T-helper 2 cell treated with Interferon-gamma antibody and Interleukin-4, amounts not matched to agents 100 ng/mL and 5 ng/mL, for 36 hours (primary cell): ENCODE results near the gene PRM2. TPM values are rescaled to one million over a fixed set of nuclear protein-coding genes. Genes with fewer than 3 reads are reported as not detected.
"Not testable (repeated sequence)": the region's sequence is repeated elsewhere in the genome, so short reads cannot be mapped to it uniquely, and the experiment has no call there.

ENCODE experiments used
- intact Hi-C: fragments of 100-400 bp; cut with micrococcal nuclease; formaldehyde crosslinking; loops from one replicate; pipeline ENCODE4 v1.15.1; 2023
- total RNA-seq: library from RNA; stranded (reverse); gene quantifications from 2 replicates; pipeline ENCODE4 v1.2.3, GENCODE V29; 2022

PRM2 gene
- total RNA-seq, 1 donor from 2014 or later: not detected

DNA sequence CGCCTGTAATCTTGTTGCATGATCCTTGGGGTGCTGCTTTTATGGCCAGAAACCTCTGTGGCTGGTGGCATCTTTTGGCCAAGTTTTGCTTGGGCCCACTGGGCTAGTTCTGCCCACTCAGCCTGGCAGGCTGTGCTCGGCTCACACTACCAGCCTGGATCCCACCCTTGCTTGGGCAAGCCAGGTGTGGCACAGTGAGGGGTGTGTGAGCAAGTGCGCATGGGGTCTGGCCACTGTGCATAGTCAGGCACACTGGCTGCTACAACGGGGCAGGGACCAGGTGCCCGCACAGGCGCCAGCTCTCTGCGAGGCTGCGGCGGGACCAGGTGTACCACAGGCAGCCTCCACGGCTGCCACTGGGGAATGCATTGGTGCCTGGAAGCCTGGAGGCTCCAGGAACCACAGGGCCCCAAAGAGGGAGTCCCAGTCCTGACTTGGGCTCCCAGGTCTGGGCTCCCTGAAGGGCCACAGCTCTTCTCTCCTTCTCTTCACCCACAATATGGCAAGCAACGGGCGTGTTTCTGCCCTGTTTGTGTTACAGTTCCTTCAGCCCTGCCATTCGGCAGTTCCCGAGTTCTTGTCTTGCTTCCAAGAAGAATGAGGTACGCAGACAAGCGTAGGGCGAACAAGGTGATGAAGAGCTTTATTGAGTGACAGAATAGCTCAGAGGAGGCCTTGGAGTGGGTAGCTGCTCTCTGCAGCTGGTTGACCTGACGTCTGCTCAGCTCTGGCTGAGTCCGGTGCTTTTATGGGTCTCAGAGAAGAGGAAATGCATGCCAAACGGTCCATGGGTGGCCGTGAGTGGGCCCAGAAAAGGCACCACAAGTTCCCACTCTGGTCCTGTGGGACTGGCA is 31.6 kb upstream of the PRM2 start:
- intact Hi-C loops: no loop called here

DNA sequence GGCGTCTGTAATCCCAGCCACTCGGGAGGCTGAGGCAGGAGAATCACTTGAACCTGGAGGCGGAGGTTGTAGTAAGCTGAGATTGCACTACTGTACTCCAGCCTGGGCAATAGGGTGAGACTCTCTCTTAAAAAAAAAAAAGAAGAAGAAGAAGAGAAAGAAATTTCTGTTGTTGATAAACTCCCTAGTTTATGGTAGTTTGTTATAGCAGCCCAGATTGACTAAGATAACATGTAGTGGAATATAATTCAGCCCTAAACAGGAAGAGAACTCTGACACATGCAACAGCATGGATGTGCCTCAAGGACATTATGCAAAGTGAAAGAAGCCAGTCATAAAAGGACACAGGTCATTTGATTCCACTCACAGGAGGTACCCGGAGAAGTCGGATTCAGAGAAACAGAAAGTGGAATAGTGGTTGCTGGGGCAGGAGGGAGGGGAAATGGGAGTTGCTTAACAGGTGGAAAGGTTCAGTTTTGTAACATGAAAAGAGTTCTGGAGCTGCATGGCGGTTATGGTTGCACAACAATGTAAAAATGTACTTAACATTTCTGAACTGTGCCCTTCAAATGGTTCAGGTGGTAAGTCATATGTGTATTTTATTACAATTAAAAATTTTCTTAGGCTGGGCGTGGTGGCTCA is 30.8 kb upstream of the PRM2 start:
- intact Hi-C loops: no loop called here

DNA sequence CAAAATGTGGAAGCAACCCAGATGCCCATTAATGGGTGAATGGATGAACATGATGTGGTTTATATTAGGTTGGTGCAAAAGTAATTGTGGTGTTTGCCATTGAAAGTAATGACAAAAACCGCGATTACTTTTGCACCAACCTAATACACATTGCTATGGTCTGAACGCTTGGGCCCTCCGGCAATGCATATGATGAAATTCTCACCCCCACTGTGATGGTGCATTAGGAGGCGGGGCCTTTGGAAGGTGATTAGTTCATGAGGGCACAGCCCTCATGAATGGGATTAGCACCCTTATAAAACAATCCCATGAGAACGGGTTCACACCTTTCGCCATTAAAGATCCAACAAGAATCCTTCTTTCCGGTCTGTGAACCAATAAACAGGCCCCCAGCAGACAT is 30.1 kb upstream of the PRM2 start:
- intact Hi-C loops: no loop called here

DNA sequence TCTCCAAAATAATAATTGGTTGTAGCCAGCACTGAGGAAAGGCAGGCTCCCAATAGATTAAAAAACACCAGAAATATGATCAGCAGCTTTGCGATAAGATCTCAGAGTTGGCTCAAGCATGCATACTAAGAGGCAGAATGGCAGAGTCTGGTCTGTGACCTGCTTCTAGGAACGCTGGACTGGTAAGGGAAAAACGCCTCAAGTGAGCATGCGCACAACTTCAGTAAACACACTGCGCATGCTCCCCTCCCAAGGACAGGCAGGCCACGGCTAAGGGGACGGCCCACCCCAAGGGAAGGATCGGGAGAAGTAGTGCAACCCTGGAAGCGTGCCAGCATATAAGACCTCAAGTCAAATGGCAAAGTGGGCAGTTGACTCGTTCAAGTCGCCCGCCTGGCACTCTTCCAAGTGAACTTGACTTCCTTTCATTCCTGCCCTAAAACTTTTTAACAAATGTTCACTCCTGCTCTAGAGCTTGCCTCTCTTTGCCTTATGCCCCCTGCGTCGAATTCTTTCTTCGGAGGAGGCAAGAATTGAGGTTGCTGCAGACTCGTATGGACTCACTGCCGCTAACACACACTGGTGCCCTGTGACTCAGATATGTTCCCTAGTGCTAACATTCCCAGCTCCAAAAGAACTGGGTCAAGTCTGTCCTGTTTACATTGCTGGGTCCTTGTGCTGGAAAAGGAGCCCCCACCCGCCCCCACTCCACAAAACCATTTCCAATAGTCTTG is 27.3 kb upstream of the PRM2 start:
- intact Hi-C loops: no loop called here

DNA sequence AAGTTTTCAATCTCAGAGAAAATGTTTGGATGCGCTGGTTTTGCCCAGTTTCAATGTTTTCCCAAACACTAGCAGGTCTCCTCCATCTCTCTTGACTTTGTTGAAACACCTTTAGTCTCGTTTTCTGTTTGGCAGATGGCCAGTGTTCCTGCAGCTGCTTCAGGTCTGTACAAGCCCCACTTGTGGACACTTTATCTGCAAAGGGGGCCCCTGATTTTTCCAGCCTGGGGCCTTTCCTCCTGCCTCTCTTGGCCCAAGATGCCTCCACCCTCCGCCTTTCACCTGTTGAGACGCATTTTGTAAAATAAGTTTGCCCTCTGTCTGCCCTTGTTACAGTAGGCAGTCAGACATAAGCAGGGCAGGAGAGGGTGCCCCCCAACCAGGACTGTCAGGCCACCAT is 26.7 kb upstream of the PRM2 start:
- intact Hi-C loops: no loop called here

DNA sequence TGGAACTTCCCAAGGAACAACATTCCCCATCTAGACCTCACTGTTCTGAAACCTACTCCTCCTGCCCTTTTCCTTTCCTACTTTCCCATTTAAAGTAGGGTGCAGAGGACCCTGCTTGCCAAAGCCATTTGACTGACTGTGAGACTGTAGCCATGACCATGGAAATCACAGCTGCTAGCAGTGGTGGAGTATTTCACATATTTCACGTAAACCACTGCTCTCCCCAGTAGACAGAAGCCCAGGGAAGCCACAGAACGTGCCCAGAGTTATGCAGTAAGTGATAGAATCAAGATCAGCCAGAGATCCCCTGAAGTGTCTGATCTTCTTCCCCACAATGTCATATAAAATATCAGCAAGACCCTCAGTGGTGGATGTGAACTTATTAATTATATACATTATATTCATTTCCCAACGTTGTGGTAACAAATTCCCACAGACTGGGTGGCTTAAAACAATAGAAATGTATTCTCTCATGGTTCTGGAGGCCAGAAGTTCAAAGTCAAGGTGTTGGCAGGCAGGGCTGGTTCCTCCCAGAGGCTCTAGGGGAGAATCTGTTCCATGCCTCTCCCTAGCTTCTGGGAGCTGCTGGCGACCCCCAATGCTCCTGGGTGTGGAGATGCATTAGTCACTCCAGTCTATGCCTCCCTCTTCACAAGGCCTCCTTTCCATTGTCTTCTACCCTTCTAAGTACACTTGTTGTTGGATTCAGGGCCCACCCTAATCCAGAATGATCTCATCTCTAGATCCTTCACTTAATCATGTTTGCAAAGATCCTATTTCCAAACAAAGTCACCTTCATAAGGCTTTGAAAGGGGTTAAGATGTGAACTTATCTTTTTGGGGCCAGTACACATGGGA is 25.6 kb upstream of the PRM2 start:
- intact Hi-C loops: no loop called here

DNA sequence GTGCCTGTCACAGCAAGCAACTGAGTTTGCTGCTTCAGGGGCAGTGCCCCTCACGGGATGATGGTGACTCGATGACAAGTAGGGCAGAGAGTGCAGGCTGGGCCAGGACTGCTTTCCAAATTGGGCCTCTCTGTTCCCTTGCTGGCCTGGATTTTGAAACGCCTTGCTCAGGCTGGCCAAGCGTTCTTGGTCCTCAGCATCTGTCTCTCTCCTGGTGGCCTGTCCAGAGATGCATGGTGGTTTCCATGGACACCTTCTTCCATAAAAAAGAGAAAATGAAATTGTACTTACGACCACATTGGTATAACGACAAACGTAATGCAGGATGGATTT is 24.2 kb upstream of the PRM2 start:
- intact Hi-C loops: no loop called here

DNA sequence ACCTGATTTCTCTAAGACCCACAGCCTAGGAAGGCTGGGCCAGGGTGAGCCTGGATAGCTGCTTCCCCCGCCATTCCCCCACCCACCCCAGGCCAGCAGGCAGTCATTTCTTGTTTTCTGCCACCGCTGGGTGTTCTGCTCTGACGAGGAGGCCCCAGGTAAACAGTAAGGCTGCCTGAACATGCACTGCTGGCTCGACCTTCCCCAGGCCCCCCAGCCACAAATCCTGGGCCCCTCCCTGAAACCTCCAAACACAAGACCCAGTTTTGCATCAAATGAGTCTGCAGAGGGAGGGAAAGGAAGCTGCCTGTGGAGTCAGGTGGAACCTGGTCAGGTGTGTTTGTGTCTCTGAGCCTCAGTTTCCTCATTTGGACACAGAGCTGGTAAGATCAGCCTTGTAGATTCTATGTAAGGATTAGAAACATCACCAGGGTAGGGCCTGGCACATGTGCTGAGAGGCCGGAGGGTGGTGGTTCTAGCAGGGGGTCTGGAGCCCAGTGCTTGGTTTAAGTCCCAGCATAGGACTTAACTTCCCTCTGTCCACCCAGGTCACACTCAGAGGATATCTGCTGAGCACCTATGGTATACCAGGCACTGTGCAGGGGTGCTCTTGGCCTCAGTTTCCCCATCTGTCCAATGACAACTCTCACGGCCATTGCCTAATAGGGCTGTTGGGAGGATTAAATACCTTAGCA is 23.7 kb upstream of the PRM2 start:
- intact Hi-C loops: no loop called here

DNA sequence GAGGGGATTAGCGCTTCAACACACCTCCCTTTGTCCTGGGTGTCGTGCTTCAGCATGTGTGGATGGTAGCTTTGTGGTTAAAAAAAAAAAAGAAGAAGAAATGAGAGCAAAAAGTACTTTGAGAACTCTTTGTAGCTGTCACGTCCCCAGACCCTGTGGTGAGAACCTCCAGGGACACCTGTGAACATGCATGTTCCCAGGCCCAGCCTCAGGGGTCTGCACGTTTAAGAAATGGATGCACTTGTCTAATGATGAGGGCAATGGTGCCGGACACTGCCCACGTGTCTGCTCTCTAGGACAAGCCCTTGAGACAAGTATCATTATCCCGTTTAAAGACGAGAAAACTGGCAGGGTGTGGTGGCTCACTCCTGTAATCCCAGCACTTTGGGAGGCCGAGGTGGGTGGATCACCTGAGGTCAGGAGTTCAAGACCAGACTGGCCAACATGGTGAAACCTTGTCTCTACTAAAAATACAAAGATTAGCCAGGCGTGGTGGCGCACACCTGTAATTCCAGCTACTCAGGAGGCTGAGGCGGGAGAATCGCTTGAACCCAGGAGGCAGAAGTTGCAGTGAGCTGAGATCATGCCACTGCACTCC is 22.8 kb upstream of the PRM2 start:
- intact Hi-C loops: not testable (repeated sequence)

DNA sequence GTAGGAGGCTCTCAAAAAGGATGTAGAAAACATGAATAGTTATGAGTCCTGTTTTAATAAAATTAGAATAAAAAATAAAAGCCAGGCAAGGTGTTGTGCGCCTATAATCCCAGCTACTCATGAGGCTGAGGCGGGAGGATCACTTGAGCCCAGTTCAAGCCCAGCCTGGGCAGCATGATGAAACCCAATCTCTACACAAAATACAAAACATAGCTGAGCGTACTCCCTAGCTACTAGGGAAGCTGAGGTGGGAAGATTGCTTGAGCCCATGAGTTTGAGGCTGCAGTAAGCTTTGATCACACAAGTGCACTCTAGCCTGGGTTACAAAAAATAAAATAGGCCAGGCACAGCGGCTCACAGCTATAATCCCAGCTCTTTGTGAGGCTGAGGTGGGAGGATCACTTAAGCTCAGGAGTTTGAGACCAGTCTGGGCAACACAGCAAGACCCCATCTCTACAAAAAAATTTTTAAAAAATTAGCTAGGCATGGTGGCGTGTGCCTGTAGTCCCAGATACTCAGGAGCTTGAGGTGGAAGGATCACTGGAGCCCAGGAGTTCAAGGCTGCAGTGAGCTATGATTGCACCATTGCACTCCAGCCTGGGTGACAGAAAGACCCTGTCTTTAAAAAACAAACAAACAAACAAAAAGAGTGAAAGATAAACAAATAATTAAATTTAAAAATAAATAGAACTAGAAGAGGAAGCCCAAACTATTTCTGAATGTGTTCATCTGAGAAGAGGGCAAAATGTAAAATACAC is 22.0 kb upstream of the PRM2 start:
- intact Hi-C loops: no loop called here

DNA sequence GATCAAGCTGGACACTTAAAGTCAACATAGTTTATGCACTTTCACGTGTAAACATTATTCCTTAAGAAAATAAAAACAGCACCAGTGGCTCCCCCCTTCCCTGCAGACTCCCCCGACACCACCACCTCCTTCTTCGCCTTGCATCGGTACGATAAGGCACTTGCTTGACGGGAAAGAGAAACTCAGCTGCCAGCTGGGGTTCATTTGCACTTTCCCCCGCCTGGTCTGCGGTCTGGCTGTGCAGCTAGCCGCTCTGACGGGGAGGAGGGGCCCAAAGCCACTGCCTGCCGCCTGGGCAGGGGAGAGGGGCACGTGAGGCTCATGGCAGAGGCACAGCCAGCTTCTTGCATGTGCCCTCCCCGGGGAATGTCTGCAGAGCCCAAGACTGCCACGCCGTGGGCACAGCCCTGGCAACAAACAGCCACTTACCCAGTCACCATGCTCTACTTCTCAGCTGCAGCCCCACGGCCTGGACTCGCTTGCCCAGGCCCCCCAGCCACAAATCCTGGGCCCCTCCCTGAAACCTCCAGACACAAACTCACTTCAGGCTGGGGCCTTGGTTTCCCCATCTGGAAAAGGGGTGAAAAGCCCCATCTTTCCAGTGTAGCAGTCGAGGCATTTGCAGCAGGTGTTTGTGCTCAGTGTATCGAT is 21.3 kb upstream of the PRM2 start:
- intact Hi-C loops: no loop called here

DNA sequence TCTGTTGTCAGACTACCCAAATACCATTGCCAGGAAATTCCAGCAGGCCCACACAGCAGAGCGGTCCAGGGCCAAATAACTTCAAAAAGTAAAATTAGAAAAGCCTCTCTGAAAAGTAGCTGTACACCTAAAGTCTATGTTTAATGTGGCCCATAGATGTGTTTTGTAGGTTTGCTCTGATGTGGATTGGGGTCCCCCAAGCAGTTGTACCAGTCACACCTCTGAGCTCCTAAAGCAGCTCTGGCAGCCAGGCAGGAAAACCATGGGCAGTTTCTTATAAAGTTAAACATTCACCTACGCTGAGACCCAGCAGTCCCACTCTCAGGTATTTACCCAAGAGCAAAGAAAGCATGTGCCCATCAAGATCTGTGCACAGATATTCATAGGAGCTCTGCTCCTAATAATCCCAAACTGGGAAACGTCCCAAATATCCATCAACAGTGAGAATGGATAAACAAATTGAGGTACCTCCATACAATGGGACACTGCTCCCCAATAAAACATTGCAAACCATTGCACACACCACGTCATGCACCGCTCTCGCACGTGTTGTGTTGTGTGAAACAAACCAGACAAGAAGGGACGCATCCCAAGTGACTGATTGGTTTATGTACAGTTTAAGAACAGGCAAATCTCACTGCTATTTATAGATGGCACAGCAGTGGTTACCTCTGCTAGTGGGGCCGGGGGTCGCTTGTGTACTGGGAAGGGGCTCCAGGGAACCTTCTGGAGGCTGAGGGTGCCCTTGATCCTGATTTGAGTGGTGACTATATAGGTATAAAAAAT is 20.6 kb upstream of the PRM2 start:
- intact Hi-C loops: no loop called here

DNA sequence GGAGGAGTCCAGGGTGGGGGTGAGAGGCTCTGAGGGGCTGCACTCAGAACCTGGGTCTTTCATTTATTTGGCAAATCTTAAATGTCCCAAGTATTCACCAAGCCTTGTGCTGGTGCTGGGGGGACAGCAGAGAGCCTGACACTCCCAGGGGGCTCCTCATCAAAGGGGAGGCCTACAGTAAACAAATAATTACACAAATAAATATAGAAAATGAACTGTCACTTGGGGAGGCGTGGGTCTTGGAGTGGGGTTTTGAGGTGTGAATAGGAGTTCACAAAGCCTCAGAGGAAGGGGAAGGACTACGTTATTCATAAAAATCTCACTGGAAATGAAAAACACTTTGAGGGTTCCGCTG is 20.0 kb upstream of the PRM2 start:
- intact Hi-C loops: no loop called here

DNA sequence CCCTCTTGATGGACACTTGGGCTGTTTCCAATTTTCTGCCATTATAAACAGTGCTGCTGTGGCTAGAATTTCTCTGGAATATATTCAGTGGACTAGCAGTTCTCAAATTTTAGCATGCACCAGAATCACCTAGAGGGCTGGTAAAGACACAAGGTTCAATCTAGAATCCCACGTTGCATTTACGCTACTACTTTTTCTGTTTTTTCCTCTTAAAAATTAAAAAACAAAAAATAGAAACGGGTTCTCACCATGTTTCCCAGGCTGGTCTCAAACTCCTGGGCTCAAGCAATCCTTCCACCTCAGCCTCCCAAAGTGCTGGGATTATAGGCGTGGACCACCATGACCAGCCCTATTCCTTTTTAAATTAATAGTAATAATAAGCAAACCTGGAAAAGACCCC is 19.4 kb upstream of the PRM2 start:
- intact Hi-C loops: no loop called here

DNA sequence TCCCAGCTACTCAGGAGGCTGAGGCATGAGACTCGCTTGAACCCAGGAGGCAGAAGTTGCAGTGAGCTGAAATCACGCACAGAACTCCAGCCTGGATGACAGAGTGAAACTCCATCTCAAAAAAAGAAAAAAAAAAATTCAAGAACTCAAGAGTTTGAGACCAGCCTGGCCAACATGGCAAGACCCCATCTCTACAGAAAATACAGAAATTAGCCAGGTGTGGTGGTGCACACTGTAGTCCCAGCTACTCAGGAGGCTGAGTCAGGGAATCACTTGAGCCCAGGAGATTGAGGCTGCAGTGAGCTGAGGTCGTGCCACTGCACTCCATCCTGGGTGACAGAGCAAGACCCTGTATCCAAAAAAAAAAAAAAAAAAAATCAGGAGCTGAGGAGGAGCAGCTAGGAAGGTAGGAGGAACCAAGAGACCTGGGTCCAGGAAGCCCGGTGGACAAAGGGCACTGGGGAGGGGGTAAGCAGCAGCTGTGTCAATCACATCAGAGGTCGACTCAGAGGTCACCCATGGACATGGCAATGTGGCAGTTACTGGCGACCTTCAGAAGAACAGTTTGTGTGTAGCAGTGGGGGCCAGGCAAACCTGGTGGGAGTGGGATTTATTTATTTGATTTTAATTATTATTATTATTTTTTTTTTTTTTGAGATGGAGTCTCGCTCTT is 15.9 kb upstream of the PRM2 start:
- intact Hi-C loops: no loop called here

DNA sequence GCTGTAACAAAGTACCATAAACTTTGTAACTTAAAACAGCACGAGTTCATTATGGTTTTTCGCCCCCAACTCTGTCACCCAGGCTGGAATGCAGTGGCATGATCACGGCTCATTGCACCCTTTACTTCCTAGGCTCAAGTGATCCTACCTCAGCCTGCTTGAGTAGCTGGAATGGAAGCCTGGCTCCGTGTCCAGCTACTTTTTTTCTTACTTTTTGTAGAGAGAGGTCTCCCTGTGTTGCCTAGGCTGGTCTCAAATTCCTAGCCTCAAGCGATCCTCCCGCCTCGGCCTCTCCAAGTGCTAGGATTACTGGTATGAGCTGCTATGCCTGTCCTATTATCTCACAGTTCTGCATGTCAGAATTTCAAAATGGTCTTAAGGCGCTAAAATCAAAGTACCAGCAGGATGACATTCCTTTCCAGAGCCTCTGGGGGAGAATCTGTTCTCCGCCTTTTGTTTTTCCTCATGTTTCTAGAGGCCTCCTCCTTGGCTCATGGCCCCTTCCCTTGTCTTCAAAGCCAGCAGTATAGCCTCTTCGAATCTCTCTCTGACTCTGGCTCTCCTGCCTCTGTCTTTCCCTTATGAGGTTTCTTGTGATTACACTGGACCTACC is 14.9 kb upstream of the PRM2 start:
- intact Hi-C loops: no loop called here

DNA sequence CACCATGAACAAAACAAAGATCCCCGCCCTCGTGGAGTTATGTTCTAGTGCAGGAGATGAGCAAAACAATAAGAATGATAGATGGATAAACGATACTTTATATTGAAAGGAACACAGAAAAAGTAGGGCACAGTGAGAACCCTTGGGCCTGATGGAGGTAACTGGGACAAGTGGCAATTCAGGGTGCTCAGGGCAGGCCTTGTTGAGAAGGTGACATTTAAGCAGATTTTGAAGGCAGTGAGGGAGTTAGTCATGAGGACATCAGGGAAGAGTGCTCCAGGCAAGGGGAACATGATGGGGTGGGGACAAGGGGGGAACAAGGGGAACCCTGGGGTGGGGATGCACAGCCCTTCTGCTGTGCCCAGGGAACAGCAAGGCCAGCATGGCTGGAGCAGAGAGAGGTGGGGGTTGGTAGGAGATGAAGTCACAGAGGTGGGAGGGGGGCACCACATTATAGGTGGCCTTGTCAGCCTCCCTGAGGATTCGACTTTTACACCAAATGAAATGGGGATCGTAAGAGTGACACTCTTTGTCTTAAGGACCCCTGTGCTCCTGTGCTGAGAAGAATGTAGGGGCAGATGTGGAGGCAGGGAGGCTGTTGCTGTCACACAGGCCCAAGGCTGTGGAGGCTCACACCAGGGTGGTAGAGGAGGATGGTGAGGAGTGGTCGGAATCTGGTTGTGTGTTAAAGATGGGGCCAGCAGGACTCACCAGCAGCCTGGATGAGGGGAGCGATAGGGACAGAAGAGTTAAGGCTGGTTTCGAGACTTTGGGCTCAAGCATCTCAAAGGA is 14.0 kb upstream of the PRM2 start:
- intact Hi-C loops: no loop called here
